H9 (cell line): ENCODE data around the gene UBE2Q2. TPM values are rescaled to one million over a fixed set of nuclear protein-coding genes. Genes with fewer than 3 reads are reported as not detected.

ENCODE experiments used
- DNase-seq: peaks from one replicate; pipeline ENCODE4 v3.0.0-alpha.2; 2017
- H2AFZ ChIP-seq: one replicate; pipeline ENCODE4 v1.6.1; 2013; ENCODE audit warnings: mild to moderate bottlenecking, low read length, control low read depth, moderate library complexity
- H2AK5ac ChIP-seq: 2 replicates; pipeline ENCODE4 v1.6.1; 2013; ENCODE audit warnings: low read length, control low read depth, mixed read lengths; ENCODE audit not compliant: insufficient read length
- H2BK120ac ChIP-seq: one replicate; pipeline ENCODE4 v1.6.1; 2013; ENCODE audit warnings: low read depth, mild to moderate bottlenecking, low read length, control low read depth, inconsistent platforms; ENCODE audit not compliant: poor library complexity, severe bottlenecking
- H2BK12ac ChIP-seq: 2 replicates; pipeline ENCODE4 v1.6.1; 2013; ENCODE audit warnings: low read length, control low read depth, mixed read lengths, low read depth; ENCODE audit not compliant: insufficient read length
- H2BK15ac ChIP-seq: 2 replicates; pipeline ENCODE4 v1.6.1; 2013; ENCODE audit warnings: low read depth, low read length, control low read depth
- H2BK20ac ChIP-seq: one replicate; pipeline ENCODE4 v1.6.1; 2013; ENCODE audit warnings: low read depth, mild to moderate bottlenecking, low read length, control low read depth, inconsistent platforms; ENCODE audit not compliant: poor library complexity, severe bottlenecking
- H2BK5ac ChIP-seq: 2 replicates; pipeline ENCODE4 v1.6.1; 2013; ENCODE audit warnings: low read length, control low read depth, mixed read lengths; ENCODE audit not compliant: insufficient read length
- H3K14ac ChIP-seq: 2 replicates; pipeline ENCODE4 v1.6.1; 2013; ENCODE audit warnings: low read length, control low read depth; ENCODE audit not compliant: insufficient read depth
- H3K18ac ChIP-seq: 2 replicates; pipeline ENCODE4 v1.6.1; 2013; ENCODE audit warnings: low read depth, mild to moderate bottlenecking, mixed read lengths, low read length, control low read depth; ENCODE audit not compliant: insufficient read length
- H3K23ac ChIP-seq: 2 replicates; pipeline ENCODE4 v1.6.1; 2013; ENCODE audit warnings: low read length, control low read depth, mixed read lengths, low read depth; ENCODE audit not compliant: insufficient read length
- H3K23me2 ChIP-seq: 2 replicates; pipeline ENCODE4 v1.6.1; 2013; ENCODE audit warnings: low read depth, mild to moderate bottlenecking, mixed read lengths, low read length, control low read depth; ENCODE audit not compliant: insufficient read length, poor library complexity, severe bottlenecking
- H3K27ac ChIP-seq: 2 replicates; pipeline ENCODE4 v1.5.1; 2013; ENCODE audit warnings: low read length, control low read depth, mixed read lengths, low read depth; ENCODE audit not compliant: insufficient read length
- H3K27me3 ChIP-seq: 2 replicates; pipeline ENCODE4 v1.6.1; 2013; ENCODE audit warnings: low read length, control low read depth, inconsistent platforms; ENCODE audit not compliant: insufficient read depth
- H3K4ac ChIP-seq: 2 replicates; pipeline ENCODE4 v1.6.1; 2013; ENCODE audit warnings: low read depth, mild to moderate bottlenecking, control low read depth, inconsistent platforms, low read length, moderate library complexity
- H3K4me1 ChIP-seq: 2 replicates; pipeline ENCODE4 v1.6.1; 2013; ENCODE audit warnings: low read length, control low read depth, inconsistent platforms; ENCODE audit not compliant: insufficient read depth
- H3K4me2 ChIP-seq: 2 replicates; pipeline ENCODE4 v1.6.1; 2013; ENCODE audit warnings: low read length, control low read depth, mixed read lengths; ENCODE audit not compliant: insufficient read length, insufficient read depth
- H3K56ac ChIP-seq: 2 replicates; pipeline ENCODE4 v1.6.1; 2013; ENCODE audit warnings: low read depth, mild to moderate bottlenecking, mixed read lengths, low read length, control low read depth; ENCODE audit not compliant: insufficient read length
- H3K79me1 ChIP-seq: 2 replicates; pipeline ENCODE4 v1.6.1; 2013; ENCODE audit warnings: low read depth, mild to moderate bottlenecking, moderate library complexity, low read length, control low read depth, inconsistent platforms; ENCODE audit not compliant: insufficient read depth, poor library complexity, severe bottlenecking
- H3K79me2 ChIP-seq: 2 replicates; pipeline ENCODE4 v1.6.1; 2013; ENCODE audit warnings: low read length, control low read depth, inconsistent platforms; ENCODE audit not compliant: insufficient read depth
- H3K9ac ChIP-seq: 2 replicates; pipeline ENCODE4 v1.6.1; 2013; ENCODE audit warnings: low read length, control low read depth, mixed read lengths; ENCODE audit not compliant: insufficient read length; ENCODE audit errors: extremely low read depth
- H3K9me3 ChIP-seq: one replicate; pipeline ENCODE4 v1.6.1; 2013; ENCODE audit warnings: low read depth, low read length, inconsistent platforms; ENCODE audit not compliant: control insufficient read depth
- H3T11ph ChIP-seq: one replicate; pipeline ENCODE4 v1.6.1; 2013; ENCODE audit warnings: mild to moderate bottlenecking, low read length, control low read depth, inconsistent platforms
- H4K20me1 ChIP-seq: one replicate; pipeline ENCODE4 v1.6.1; 2013; ENCODE audit not compliant: control insufficient read depth, insufficient read length, insufficient read depth
- H4K5ac ChIP-seq: 2 replicates; pipeline ENCODE4 v1.6.1; 2013; ENCODE audit warnings: low read depth, mild to moderate bottlenecking, mixed read lengths, low read length, control low read depth; ENCODE audit not compliant: insufficient read length
- H4K8ac ChIP-seq: replicated peaks from 2 replicates; pipeline ENCODE4 v1.6.1; 2013; ENCODE audit warnings: low read length, control low read depth, mixed read lengths, low read depth; ENCODE audit not compliant: insufficient read length
- H4K91ac ChIP-seq: 2 replicates; pipeline ENCODE4 v1.6.1; 2013; ENCODE audit warnings: low read depth, mild to moderate bottlenecking, moderate library complexity, mixed read lengths, low read length, control low read depth; ENCODE audit not compliant: insufficient read length
- H3K27ac Mint-ChIP-seq, 3 experiments: 2 replicates in 2 of 3; 3 replicates in 1 of 3; pipeline ENCODE4 v1.8.0; 2020 to 2021; ENCODE audit warnings: mixed read lengths in 3 of 3, mild to moderate bottlenecking in 1 of 3, moderate library complexity in 1 of 3
- H3K27me3 Mint-ChIP-seq: 2 replicates; pipeline ENCODE4 v1.8.0; 2021; ENCODE audit warnings: low read depth, mild to moderate bottlenecking, moderate library complexity, mixed read lengths
- H3K36me3 Mint-ChIP-seq, 3 experiments: 2 replicates in 2 of 3; 3 replicates in 1 of 3; pipeline ENCODE4 v1.8.0; 2020 to 2021; ENCODE audit warnings: low read depth in 3 of 3, mixed read lengths in 3 of 3; ENCODE audit not compliant: insufficient read depth in 1 of 3
- H3K4me1 Mint-ChIP-seq, 2 experiments: 2 replicates each; pipeline ENCODE4 v1.8.0; 2020; ENCODE audit warnings: mixed read lengths in 2 of 2
- H3K4me3 Mint-ChIP-seq, 2 experiments: 2 replicates in 1 of 2; 3 replicates in 1 of 2; pipeline ENCODE4 v1.8.0; 2020 to 2021; ENCODE audit warnings: mild to moderate bottlenecking in 2 of 2, mixed read lengths in 2 of 2, moderate library complexity in 1 of 2
- H3K9me3 Mint-ChIP-seq, 2 experiments: 2 replicates in 1 of 2; 3 replicates in 1 of 2; pipeline ENCODE4 v1.8.0; 2020; ENCODE audit warnings: mild to moderate bottlenecking in 2 of 2, mixed read lengths in 2 of 2, moderate library complexity in 1 of 2
- CTCF ChIP-seq: fragments of 200-600 bp; sonication (generic); conservative IDR thresholded peaks from 3 replicates; pipeline ENCODE4 v1.8.0; 2021; ENCODE audit warnings: antibody characterized with exemption, mild to moderate bottlenecking
- WGBS: extraction: QIAGEN DNeasy Blood & Tissue Kit; methylation state at CpG from one replicate; pipeline ENCODE4 v1.1.7; 2013; ENCODE audit warnings: missing lambda C conversion rate, low lambda C conversion rate, mixed read lengths; ENCODE audit not compliant: insufficient read length; ENCODE audit errors: extremely low coverage; 5-methylcytosine and 5-hydroxymethylcytosine counted together
- total RNA-seq: library from RNA; stranded (reverse); gene quantifications from 2 replicates; pipeline ENCODE4 v1.2.1, GENCODE V29; 2021

The UBE2Q2 gene
- total RNA-seq, 1 experiment from 2014 or later: 29.6 TPM

GRCh38 chr15:75916978-75917377 is 73.7 kb downstream of the UBE2Q2 start:
- Histone ChIP-seq H3K23ac (no peak overlapping the region), H3T11ph (no peak overlapping the region), H2BK5ac (no peak overlapping the region), H3K9ac (no peak overlapping the region), H3K4me2 (no peak overlapping the region), H3K18ac (no peak overlapping the region), H3K9me3 (no peaks in the 10 kb centered on the region), H3K27ac (no peak overlapping the region), H2BK20ac (no peak overlapping the region), H3K4ac (no peak overlapping the region), H2AK5ac (no peak overlapping the region), H4K5ac (no peak overlapping the region), H4K91ac (no peak overlapping the region), H4K20me1 (no peaks in the 10 kb centered on the region), H2AFZ (no peak overlapping the region), H2BK12ac (no peak overlapping the region), H3K79me2 (peaks cover 2% of the 10 kb centered on the region; the same call in 1 of the 2 replicates), H2BK120ac (no peak overlapping the region), H3K14ac (no peak overlapping the region), H4K8ac (no peak overlapping the region), H2BK15ac (no peak overlapping the region), H3K23me2 (no peaks in the 10 kb centered on the region), H3K4me1 (no peaks in the 10 kb centered on the region), H3K56ac (no peak overlapping the region), H3K27me3 (no peaks in the 10 kb centered on the region), H3K79me1 (no peaks in the 10 kb centered on the region)
- no peaks in the 10 kb centered on the region for H3K27me3 Mint-ChIP-seq
- H3K36me3 Mint-ChIP-seq: peaks cover 22 to 74% (median 53%) of the 10 kb centered on the region in 3 experiments; a peak in 6 of 7 replicates
- TF ChIP-seq CTCF: no peak
- no peaks in the 10 kb centered on the region for H3K4me1 Mint-ChIP-seq
- H3K27ac Mint-ChIP-seq: no peak overlapping the region
- H3K9me3 Mint-ChIP-seq: no peaks in the 10 kb centered on the region
- DNase-seq: no peak
- WGBS: no CpG with 5 or more reads among the region's 1 CpG
- no peak overlapping the region for H3K4me3 Mint-ChIP-seq
